Fibroblast of villous mesenchyme (primary cell): ENCODE measurements around the gene SLX4IP. TPM values are rescaled to one million over a fixed set of nuclear protein-coding genes. Genes with fewer than 3 reads are reported as not detected.

Experiments used
- DNase-seq: peaks from one replicate; pipeline ENCODE4 v3.0.0-alpha.2; 2010; ENCODE audit warnings: low read depth
- H3K4me3 ChIP-seq: 2 replicates; pipeline ENCODE4 v1.5.1; 2011; ENCODE audit warnings: low read depth, mild to moderate bottlenecking, low read length
- total RNA-seq: library from RNA; depleted of rRNA; stranded (reverse); fragments of >200 nt; gene quantifications from 2 replicates; pipeline ENCODE4 v1.2.3, GENCODE V29; 2012
- TF ChIP-seq, protein P1 (sequence below): IDR thresholded peaks from 2 replicates; pipeline ENCODE4 v1.5.1; 2012; ENCODE audit warnings: low read depth, mild to moderate bottlenecking, low read length; ENCODE audit not compliant: insufficient read depth

Gene SLX4IP
- total RNA-seq, 1 donor, result 5.6 TPM

GRCh38 chr20:10672624-10673127 lies 237.6 kb downstream of the SLX4IP start:
- peak; percentile 75 for DNase-seq
- TF ChIP-seq, protein P1, sequence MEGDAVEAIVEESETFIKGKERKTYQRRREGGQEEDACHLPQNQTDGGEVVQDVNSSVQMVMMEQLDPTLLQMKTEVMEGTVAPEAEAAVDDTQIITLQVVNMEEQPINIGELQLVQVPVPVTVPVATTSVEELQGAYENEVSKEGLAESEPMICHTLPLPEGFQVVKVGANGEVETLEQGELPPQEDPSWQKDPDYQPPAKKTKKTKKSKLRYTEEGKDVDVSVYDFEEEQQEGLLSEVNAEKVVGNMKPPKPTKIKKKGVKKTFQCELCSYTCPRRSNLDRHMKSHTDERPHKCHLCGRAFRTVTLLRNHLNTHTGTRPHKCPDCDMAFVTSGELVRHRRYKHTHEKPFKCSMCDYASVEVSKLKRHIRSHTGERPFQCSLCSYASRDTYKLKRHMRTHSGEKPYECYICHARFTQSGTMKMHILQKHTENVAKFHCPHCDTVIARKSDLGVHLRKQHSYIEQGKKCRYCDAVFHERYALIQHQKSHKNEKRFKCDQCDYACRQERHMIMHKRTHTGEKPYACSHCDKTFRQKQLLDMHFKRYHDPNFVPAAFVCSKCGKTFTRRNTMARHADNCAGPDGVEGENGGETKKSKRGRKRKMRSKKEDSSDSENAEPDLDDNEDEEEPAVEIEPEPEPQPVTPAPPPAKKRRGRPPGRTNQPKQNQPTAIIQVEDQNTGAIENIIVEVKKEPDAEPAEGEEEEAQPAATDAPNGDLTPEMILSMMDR, result no peak
- H3K4me3 ChIP-seq, result peak overlapping the region; percentile 84

DNA sequence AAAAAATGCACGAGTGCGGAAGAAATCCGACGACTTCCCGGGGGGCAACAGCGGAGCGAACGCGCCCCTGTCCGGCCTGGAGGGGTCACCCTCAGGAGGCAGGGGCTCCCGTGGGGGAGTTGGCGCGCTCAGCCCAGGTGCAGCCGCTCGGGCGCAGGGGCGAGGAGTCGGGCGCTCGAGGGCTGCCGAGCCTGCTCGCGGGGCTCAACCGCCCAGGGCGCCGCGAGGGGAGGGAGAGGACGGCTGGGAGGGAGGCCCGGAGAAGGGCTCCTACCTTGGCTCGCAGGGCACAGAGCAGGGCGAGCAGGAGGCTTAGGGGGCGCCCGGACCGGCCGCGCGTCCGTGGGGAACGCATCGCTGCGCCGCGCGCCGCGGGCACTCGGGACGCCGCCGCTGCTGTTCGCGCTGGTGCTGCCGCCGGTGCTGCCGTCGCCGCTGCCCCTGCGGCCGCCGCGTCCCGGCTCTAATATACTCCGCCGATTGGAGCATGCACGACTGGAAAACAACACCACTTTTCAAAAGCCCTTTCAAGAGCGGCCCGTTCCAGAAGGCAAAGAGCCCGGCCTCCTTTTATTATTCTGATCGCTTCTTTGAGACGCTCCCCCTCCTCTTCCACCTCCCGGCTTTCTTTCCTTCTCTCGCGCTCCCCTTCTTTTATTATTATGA lies 238.2 kb downstream of the SLX4IP start:
- TF ChIP-seq, protein P1, result no peak
- DNase-seq, result no peak

GRCh38 chr20:10673842-10674683 lies 239.0 kb downstream of the SLX4IP start, which contains the start of gene JAG1:
Gene JAG1 (minus strand): TSS chr20:10673999. CDS start chr20:10673530, 469 bp downstream.
- peak within 1 kb of the TSS; percentile 84 for H3K4me3 ChIP-seq
- TF ChIP-seq, protein P1, result no peak
- peak; percentile 94 for DNase-seq

More for the DNA sequence above, 238.2 kb downstream of the SLX4IP start:
- H3K4me3 ChIP-seq, result peak overlapping the region; percentile 84

- H3K4me3 ChIP-seq, result peak overlapping the region; percentile 84
- TF ChIP-seq, protein P1, result peak; percentile 73
- peak; percentile 65 for DNase-seq
These were observed 239.8 kb downstream of the SLX4IP start for GRCh38 chr20:10674684-10675449.

GRCh38 chr20:10675450-10675848 lies 240.3 kb downstream of the SLX4IP start:
- TF ChIP-seq, protein P1, result no peak
- no peak overlapping the region for H3K4me3 ChIP-seq
- no peak for DNase-seq

DNA sequence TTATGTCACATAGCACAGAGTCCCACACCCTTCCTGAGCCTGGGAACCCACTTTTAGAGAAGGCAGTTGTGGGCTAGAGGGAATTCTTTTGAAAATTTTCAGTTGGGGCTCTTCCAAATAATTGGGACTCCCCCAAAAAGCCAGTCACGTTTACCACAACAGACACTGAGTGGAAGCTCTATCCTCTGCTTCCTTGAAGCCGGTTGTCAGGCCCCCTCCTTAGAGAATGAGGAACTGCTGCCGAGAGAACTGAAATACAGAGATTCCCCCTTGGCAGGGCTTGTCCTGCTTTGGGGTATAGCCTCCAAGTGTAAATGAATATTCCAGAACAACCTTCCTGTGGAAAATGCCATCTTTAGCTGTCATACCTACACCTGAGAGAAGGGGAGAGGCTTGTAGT lies 241.4 kb downstream of the SLX4IP start:
- DNase-seq, result no peak
- no peak overlapping the region for H3K4me3 ChIP-seq
- TF ChIP-seq, protein P1, result no peak
